NCI-H146 treated with DMSO at 0.1 percent for 48 hours (cell line): ENCODE data around the gene BACE2.

ENCODE experiments used
- DNase-seq: peaks from one replicate; lab custom pipeline; 2025; ENCODE audit not compliant: unreplicated experiment; lab: John Stamatoyannopoulos, UW

BACE2 gene

DNA sequence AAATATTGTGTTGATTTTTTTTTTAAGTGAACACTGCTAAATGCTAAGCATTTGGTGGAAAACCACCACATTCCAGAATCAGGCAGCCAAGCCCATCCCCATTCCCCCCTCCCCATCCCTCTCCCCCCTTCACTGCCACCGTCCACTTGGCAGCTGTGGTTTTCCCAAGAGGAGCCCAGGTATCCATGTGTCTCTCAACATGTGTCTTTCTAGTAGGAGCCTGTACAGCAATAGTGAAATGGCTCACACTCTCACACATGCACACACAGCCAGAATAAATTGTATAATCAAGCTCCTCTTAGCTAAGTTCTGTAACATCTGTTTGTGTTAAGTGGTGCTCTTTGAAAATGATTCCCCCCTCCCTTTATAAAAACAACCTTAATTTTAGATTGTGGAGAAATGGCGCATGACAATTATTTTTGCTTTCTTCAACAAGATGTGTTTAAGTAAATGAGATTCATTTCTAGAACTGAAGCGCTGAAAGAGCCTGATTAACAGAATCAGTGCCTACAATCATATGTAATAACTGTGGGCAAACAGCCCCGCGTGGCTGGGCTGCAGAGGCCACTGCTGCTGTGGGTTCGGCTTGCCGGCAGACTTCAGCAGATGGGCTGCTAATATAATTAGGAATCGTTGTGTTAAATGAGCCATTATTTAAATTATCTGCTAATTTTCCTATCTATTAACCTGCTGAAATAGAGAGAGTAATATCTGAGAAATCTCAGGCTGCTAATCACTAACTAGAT, 43.3 kb downstream of the BACE2 start:
- no peak for DNase-seq

DNA sequence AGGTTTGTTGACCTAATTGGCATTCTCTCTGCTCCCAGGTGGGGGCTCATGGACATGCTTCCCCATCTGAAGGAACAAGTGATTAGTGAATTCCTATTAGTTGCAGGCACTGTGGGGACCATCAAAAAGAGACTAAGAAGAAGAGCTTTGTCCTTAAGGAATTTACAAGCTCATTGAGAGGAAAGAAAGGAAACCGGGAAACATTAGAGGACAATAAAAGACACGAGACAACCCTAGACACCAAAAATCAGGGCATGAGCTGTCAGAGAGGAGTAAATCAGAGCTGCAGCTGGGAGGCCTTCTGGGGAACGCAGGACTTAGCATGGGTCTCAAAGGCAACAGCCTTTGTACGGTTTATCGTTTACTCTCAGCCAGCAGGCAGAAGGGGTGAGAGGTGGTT, 45.1 kb downstream of the BACE2 start:
- no peak for DNase-seq

DNA sequence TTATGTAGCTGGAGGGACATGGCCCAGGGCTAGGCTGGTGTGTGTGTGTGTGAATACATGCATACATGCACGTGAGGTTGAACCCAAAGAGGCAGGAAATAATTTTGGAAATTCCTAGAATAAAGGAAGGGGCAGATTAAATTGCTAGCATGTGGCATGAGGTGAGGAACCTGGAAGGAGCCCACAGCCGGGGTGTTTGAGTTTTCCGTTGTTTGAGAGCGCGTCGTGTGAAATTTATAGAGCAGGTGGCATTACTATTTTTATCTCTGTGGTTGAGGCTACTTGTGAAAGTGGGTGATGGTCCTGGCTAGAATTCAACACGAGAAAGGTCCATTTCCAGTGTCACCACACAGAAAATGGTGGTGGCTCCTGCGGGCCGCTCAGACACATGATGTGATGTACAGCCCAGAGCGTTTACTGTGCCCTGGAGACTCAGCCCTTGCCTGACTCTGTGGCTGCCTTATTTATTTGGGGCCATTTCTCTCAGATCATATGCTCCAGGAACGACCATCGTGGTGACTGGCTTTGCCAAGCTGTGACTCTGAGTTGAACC, 48.0 kb downstream of the BACE2 start:
- no peak for DNase-seq

DNA sequence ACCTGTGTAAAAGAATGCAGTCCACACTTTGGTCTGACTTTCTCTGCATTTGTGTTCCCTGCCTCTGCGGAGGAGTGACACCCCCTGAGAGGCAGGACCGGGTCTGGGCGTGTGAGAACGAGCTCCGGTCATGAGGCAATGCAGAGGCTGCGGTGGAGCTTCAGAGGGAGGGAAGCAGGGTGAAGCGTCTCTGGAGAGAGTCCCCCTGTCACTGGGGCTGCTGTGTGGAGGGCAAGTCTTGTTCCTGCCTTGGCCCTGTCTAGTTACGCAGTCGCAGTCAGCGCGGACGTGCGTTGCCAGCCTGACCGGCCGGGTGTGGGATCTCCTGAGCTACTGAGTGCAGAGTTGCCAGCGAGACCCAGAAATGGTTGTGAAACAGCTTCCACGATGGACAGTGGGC, 48.5 kb downstream of the BACE2 start:
- no peak for DNase-seq

DNA sequence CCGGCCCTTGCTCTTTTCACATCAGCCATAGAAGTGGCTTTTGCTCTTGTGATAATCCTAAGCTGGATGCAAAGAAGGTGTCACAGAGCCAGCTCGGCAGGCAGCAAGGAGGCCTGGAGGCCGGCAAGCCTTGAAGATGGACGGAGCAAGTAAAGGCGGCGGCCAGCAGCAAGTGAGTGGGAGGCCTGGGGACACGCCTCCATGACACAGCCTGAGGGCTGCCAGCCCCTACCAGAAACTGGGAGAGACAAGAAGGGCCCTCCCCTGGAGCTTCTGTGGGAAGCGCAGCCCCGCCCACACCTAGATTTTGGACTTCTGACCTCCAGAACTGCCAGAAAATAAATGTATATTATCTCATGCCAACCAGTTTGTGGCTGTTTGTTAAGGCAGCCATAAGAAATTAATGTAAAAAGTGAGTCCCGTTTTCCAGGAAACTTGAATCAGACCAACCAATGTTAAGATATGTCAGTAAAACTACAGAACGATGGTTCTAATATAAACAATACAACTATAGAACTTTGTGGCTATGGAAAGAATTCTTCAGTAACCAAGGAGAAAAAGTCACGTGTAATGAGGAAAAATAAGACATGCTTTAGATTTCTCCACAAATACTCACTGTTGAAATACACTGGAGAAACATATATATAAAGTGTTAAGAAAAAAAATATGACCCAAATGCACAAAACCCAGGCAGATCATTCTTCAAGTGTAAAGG, 49.9 kb downstream of the BACE2 start:
- DNase-seq: no peak

DNA sequence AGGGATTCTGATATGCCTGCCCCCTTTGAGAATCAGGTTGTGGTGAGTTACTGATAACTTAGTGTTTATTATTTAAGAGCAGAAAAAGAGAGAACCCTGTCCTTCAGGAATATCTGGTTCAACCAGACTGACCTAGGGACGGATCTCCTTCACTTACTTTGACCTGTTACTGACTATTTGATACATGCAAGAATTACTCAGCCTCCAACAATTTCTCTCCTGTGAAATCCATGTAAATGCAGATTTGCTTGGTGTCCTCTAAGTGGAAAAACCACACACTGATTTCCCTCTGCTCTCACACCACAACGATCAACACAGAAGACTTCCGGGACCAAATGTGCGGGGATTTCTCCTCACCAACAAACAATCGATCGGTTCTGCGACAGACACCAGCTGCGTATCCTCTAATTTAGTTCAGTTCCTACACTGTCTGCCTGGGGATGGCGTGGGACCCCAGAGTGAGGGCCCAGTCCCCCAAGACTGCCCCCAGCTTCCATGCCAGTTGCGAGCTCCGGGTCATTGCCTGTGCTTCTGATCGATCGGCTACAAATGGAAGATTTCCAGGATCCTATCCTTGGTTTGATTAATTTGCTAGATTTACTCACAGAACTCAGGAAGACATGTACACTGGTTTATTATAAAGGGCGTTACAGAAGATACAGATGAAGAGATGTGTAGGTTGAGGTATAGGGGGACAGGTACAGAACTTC, 51.7 kb downstream of the BACE2 start:
- no peak for DNase-seq

DNA sequence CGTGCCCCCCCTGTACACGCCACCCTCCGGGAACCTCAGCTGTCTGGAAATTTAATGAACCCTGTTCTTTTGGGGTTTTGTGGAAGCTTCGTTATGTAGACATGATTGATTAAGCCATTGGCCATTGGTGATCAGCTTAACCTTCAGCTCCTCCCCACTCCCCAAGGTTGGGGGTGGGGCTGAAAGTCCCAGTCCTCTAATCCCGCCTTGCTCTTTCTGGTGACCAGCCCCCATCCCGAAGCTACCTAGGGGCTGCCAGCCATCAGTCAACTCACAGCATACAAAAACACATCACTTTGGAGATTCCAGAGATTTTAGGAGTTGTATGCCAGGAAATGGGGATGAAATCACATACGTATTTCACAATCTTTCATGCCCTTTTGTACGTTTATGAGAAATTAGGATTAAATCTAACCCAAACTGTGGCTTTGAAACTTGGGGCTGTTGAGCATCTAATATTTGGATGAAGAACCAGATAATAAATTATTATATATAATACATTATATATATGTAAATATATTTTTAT, 52.3 kb downstream of the BACE2 start:
- DNase-seq: no peak

DNA sequence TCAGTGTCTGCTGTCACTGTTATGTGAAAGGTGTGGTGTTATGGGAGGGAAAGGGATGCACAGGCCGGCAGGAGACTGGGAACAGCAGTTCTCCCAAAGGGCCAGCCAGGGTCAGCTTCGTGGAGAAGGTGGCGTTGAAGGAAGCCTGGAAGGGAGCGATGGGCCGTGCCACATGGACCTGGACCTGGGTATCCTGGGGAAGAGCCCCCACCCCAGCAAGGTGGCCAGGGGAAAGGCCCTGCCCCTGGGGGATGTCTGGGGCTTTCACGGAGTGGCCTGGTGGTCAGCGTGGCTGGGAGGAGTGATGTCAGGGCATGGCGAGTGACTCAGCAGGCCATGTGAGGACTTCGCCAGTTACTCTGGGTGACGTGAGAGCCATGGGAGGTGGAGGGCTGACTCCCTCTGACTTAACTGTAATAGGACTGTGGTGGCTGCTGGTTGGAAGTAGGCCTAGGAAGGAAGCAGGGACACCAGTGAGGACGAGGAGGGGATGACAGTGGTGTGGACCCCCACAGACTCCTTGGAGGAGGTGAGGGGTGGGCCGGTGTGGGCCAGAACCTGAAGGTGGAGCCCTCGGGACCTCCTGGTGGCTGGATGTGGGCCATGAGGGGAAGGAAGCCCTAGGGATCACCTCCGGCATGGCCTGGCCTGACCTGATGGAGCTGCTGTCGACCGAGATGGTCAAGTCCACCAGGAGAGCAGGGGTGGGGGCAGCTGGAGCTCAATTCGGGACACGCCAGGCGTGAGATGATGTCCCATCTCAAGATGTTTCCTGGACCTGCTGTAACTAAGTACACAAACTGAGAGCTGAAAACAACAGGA, 54.5 kb downstream of the BACE2 start:
- DNase-seq: no peak

DNA sequence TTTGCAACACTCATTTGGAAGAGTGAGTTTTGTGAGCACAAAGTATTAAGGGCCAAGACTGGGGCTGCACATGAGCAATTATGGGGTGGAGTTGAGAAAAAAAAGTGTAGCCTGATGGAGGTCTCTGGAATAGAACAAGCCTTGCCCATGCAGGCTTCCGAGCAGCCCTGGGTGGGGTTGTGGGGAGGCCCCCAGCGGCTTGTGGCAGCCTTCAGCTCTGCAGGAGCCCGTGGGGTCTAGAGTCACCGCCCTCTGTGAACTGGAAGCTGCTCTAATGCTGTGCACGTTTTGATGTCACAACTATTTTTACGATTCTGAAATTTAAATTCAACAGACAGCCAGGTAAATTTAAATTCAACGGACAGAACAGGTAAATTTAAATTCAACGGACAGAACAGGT, 58.9 kb downstream of the BACE2 start:
- no peak for DNase-seq

DNA sequence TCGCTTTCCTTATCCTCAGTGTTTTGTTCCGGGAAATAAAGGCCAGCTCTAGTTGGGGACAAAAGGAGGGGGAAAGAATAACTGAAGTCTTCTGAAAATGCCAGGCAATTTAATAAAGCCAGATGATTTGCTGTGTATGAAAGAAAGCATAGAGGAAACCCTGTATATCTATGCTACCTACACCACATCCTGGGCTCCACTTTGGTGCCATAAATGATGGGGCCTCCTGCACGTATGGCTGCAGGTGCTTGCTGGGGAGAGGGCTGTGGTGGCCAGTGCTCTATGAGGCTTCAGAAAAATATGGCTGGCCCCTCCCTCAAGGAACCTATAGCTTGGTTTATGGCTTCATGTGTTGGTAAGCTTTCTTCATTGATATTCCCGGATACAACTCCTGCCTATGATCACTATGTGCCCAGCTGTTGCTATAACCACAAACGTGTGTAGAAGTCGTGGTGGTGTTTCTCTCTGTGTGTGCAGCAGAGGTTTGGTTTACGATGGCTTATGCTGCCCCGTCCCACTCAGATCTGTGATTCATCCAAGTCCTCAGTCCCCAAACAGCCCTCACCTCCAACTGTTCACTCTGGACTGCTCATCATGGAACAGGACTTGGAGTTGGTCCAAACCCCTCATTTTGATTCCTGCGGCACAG, 59.5 kb downstream of the BACE2 start:
- no peak for DNase-seq

DNA sequence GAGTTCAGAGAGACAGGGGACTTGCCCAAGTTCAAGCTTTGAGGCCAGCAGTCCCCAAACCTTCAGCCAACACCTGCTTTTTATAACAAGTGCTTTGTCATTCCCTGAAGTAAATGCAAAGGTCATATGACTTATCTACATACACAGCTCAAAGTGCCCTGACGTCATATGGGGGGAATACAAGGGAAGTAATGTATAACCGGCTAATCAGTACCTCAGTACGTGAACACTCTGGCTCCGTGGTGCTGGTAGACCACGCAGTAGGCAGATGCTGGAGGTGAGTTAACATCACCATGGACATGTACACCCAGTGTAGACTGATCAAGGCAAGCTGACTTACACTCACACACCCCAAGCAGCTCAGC, 60.0 kb downstream of the BACE2 start:
- no peak for DNase-seq

DNA sequence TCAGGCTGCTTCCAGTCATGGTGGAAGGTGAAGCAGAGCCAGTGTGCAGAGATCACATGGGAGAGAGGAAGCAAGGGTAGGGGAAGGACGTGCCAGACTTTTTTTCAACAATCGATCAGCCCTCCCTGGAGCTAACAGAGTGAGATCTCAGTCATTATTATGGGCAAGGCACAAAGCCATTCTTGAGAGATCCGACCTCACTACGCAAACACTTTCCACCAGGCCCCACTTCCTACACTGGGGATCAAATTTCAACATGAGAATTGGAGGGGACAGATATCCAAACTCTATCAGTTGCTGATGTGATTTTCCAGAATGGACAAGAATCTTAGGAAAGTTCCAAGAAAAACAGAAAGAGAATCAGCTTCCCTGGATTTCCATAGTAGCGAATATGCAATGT, 60.5 kb downstream of the BACE2 start:
- DNase-seq: no peak

DNA sequence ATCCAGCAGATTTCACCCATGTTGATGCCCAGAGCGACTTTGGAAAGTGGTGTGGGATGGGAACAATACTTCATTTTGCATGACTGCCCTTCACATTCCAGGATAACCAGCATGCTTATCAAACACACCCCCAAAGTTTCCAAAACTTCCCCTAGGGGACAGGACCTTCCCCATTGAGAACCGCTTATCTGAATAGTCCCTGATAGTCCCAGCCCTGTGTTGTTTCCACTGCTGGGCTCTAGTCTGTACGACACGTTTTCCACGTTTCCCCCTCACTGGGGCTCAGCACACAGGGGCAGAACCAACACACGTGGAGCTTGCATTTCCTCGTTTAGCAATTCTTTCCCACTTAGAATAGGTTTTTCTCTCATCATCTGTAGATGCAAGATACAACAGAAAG, 61.0 kb downstream of the BACE2 start:
- DNase-seq: no peak

DNA sequence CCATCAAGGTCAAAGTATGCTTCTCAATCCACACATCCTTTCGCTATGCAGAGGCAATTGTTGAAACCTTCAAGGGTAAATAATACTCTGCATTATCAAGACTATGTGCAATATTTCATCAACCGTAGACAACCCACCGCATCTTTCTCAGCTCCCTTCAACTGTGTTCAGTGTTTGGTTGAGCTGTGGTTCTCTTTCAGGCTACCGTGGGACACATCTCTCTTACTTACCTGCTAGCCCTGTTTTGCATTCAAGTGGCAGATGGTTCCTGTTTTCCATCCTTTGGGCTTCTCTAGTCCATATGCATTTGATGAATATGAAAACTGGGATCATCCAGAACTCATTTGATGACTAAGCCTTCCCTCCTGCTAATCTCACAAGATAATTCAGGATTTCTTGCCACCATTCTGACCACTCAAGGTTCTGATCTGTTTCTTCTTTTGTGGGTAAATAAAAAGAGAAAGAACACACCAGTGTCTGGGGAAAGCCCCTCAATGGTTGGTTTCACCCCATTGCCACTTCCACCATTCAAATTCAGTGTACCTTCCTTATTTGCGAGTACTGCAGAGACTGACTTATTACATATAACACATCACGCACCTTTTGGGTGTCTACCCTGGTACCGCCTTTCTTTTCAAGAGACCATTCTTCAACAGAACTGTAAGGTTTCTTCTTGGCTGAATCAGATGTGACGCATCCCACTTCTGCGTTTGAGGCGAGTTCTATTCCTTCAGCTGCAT, 61.7 kb downstream of the BACE2 start:
- no peak for DNase-seq

DNA sequence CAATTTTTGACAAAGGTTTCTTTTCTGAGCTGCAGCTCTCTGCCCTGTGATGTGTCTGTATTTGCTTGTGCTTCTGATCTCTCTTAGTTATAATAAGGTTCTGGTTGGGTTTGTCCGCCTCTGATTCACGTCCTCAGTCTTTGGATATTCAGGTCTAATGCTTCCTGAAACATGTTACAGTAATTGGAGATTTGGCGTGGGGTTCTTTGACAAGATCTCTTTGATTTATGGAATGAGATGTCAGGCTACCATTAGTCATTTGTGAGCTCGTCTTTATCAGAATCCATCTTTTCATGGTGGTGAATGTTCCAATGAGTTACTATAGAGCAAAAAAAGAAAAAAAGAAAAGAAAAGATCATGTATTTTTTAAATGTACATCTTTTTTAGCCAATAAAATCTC, 62.5 kb downstream of the BACE2 start:
- DNase-seq: no peak

DNA sequence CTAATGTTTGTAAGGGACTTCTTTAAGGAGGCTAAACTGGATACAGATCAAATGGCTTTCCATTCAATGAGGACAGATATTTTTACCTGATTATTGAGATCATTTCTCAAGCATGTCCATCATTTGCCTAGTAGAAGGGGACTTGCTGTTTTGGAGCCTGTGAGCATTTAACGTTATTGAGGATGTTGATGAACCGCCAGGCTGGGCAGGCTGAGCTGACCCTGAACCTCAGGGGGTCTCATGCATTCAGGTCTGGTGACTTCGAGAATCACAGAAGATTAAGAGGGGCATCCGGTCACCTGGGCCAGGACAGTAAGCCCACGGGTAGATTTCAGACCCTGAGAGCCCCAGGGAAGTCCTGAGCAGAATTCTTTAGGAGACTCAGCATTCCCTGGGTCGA, 63.1 kb downstream of the BACE2 start:
- no peak for DNase-seq

DNA sequence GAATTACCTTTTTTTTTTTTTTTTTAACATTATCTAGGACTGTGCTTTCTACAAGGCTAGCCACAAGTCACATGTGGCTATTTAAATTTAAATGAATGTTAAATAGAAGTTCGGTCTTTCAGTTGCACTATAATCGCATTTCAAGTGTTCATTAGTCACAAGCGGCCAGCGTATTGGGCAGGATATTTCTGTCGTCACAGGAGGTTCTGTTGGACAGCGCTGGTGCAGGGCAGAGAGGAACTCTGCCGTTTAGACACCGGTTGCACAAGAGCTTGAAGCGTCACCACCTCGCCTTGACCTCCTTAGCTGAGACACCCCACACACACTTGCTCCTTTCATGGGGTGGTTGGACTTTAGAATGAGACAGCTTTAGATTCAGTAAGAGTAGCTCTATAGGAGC, 64.1 kb downstream of the BACE2 start:
- no peak for DNase-seq

DNA sequence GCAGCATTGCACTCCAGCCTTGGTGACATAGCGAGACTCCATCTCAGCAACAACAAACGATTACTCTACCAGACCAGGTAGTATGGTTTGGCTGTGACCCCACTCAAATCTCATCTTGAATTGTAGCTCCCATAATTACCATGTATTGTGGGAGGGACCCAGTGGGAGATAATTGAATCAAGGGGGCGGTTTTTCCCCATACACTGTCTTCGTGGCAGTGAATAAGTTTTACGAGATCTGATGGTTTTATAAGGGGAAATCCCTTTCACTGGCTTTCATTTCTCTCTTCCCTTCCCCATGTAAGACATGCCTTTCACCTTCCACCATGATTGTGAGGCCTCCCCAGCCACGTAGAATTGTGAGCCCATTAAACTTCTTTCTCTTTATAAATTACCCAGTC, 66.0 kb downstream of the BACE2 start:
- DNase-seq: no peak

DNA sequence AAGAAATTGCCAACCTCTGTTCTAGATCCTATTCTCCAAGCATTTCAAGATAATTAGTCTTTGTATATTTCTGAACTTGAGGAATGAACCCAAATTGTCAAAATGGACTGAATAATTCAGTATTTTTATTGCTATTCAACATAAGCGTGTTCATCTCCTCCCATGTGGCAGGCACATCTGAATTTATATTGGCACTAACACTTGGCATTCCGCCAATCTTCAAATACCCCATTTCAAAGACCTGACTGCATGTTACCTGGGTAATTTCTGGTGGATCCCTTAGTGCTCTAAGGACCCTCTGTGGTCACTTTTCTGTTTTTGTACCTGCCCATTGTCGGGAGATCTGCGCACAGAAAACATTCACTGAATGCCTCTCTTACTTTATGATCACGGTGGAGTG, 66.6 kb downstream of the BACE2 start:
- DNase-seq: no peak

DNA sequence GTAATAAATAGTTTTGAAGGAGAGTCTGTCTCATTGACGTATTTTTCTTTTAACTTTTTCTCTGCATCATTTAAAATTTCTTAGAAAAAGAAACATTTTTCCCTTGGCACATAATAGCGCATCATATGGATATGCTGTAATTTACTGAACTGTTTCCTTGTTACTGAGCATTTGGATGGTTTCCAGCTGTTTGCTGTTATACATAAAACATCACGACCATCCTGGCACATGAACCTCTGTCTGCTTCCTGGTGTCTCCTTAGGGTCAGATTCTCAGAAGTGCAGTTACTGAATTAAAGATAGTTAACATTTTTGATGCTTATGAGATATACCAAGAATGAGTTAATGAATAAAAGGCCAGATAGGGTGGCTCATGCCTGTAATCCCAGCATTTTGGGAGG, 67.2 kb downstream of the BACE2 start:
- DNase-seq: no peak
